GM21529 (cell line): ENCODE results near the gene AQP7.
"Not testable (repeated sequence)": the region's sequence is repeated elsewhere in the genome, so short reads cannot be mapped to it uniquely, and the experiment has no call there.

ENCODE experiments used
- ATAC-seq: cut with Tn5 transposase; IDR thresholded peaks from one replicate; pipeline ENCODE4 v1.9.1; 2021; ENCODE audit not compliant: unreplicated experiment

Gene AQP7

GRCh38 chr9:33399047-33399446 is 3.3 kb downstream of the AQP7 start:
- ATAC-seq: not testable (repeated sequence)

GRCh38 chr9:33397801-33398200 is 4.6 kb downstream of the AQP7 start:
- not testable (repeated sequence) for ATAC-seq

- ATAC-seq: not testable (repeated sequence)
These were observed 7.0 kb downstream of the AQP7 start for GRCh38 chr9:33395159-33395879.

- ATAC-seq: not testable (repeated sequence)
These were observed 8.4 kb downstream of the AQP7 start for GRCh38 chr9:33393986-33394385.

GRCh38 chr9:33393581-33393980 is 8.8 kb downstream of the AQP7 start:
- ATAC-seq: no peak

GRCh38 chr9:33392591-33393021 is 9.8 kb downstream of the AQP7 start:
- not testable (repeated sequence) for ATAC-seq

GRCh38 chr9:33391111-33391771 is 11.1 kb downstream of the AQP7 start:
- ATAC-seq: not testable (repeated sequence)

GRCh38 chr9:33388110-33388994 is 14.0 kb downstream of the AQP7 start:
- no peak for ATAC-seq

GRCh38 chr9:33386998-33387397 is 15.4 kb downstream of the AQP7 start:
- not testable (repeated sequence) for ATAC-seq

- ATAC-seq: not testable (repeated sequence)
These were observed 15.7 kb downstream of the AQP7 start for GRCh38 chr9:33386641-33386996.

GRCh38 chr9:33385979-33386640 is 16.3 kb downstream of the AQP7 start:
- not testable (repeated sequence) for ATAC-seq

GRCh38 chr9:33385536-33385935 is 16.8 kb downstream of the AQP7 start:
- not testable (repeated sequence) for ATAC-seq

- not testable (repeated sequence) for ATAC-seq
These were observed 19.0 kb downstream of the AQP7 start for GRCh38 chr9:33383396-33383795.

GRCh38 chr9:33382397-33382796 is 20.0 kb downstream of the AQP7 start:
- not testable (repeated sequence) for ATAC-seq

- ATAC-seq: no peak
These were observed 21.1 kb downstream of the AQP7 start for GRCh38 chr9:33381231-33381791.

GRCh38 chr9:33380390-33381094 is 21.8 kb downstream of the AQP7 start:
- ATAC-seq: no peak

GRCh38 chr9:33379666-33380389 is 22.5 kb downstream of the AQP7 start:
- no peak for ATAC-seq

- no peak for ATAC-seq
These were observed 24.1 kb downstream of the AQP7 start for GRCh38 chr9:33378121-33378795.
